ENCODE results near the gene APLP1. TPM values are rescaled to one million over a fixed set of nuclear protein-coding genes. Genes with fewer than 3 reads are reported as not detected.

Gene APLP1
- total and polyA plus RNA-seq, 2 donors (not counting 3 experiments of a cell fraction or from before 2014, with no cell fraction given) = 6.2 to 13.0 TPM

DNA sequence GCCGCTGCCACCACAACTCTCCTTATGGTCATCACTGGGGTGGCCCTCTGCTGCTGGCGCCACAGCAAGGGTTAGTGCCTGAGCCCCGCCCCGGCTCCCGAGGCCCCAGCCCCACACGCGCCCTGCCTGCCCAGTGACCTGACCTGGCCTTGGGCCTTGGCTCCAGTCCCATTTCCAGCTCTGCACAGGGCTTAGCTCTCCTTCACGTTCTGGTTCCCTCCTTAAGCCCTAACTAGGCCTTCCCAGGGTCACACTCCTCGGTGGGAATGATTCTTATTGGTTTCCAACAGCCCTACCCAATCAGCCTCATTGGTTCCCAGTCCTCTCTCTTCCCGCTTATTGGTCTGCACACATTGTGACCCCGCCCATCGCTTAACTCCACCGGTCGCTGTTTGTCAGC, 5.8 kb upstream of the APLP1 start:
- Histone ChIP-seq H3K9me1 (replicated peaks; ENCODE audit: control insufficient read depth, extremely low read depth, insufficient read depth, low read length) (no peaks in the 10 kb centered on the region), H3K9me3 (replicated peaks; ENCODE audit: control insufficient read depth, insufficient read depth, low read length) (no peaks in the 10 kb centered on the region), H3K36me3 (ENCODE audit: control insufficient read depth in 2 of 2, extremely low read depth in 1 of 2, insufficient read depth in 2 of 2, low read length in 2 of 2) (no peaks in the 10 kb centered on the region), H3K4me2 (ENCODE audit: insufficient read depth, low read length) (no peak overlapping the region), H3K9ac (replicated peaks; ENCODE audit: extremely low read depth, insufficient read depth, low read length) (no peak overlapping the region), H3K27me3 (ENCODE audit: control insufficient read depth in 2 of 2, insufficient read depth in 2 of 2, low read length in 2 of 2) (peaks cover 29 to 34% of the 10 kb centered on the region in 2 experiments), H2AFZ (ENCODE audit: low read depth, low read length) (no peak overlapping the region), H3K4me3 (replicated peaks in 1 of 3; ENCODE audit: insufficient read depth in 1 of 3, low read depth in 1 of 3, low read length in 3 of 3) (no peak overlapping the region), H4K20me1 (replicated peaks; ENCODE audit: control insufficient read depth, extremely low read depth, insufficient read depth, low read length) (no peaks in the 10 kb centered on the region), H3K4me1 (ENCODE audit: control insufficient read depth, extremely low read depth, insufficient read depth, low read length) (no peaks in the 10 kb centered on the region), H3K27ac (ENCODE audit: insufficient read depth, low read depth, low read length) (no peak overlapping the region), H3K79me2 (ENCODE audit: control insufficient read depth, insufficient read depth, low read length) (no peaks in the 10 kb centered on the region)
- DNase-seq (ENCODE audit: low read depth, low spot score) (no peak), FAIRE-seq (no peak)
- ChIA-PET CTCF (no interaction called here), POLR2A (no interaction called here)
- intact Hi-C loops (cut with micrococcal nuclease) = no loop called here
- BruUV-seq (replicated peaks) = no TSS peak
- dilution Hi-C loops (cut with MboI; ENCODE audit: extremely low pct_ligation_motif_present, low sequenced_read_pairs) = no loop called here
- TF ChIP-seq, protein P1, sequence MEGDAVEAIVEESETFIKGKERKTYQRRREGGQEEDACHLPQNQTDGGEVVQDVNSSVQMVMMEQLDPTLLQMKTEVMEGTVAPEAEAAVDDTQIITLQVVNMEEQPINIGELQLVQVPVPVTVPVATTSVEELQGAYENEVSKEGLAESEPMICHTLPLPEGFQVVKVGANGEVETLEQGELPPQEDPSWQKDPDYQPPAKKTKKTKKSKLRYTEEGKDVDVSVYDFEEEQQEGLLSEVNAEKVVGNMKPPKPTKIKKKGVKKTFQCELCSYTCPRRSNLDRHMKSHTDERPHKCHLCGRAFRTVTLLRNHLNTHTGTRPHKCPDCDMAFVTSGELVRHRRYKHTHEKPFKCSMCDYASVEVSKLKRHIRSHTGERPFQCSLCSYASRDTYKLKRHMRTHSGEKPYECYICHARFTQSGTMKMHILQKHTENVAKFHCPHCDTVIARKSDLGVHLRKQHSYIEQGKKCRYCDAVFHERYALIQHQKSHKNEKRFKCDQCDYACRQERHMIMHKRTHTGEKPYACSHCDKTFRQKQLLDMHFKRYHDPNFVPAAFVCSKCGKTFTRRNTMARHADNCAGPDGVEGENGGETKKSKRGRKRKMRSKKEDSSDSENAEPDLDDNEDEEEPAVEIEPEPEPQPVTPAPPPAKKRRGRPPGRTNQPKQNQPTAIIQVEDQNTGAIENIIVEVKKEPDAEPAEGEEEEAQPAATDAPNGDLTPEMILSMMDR (IDR thresholded peaks at IDR 0.05; ENCODE audit: extremely low read depth in 1 of 2, insufficient read depth in 1 of 2, low read depth in 1 of 2, low read length in 2 of 2) = no peak
- TF ChIP-seq JUN (IDR thresholded peaks at IDR 0.05; ENCODE audit: borderline replicate concordance, insufficient read depth, insufficient read length, low read depth) = no peak
- no peak for TF ChIP-seq MAX (IDR thresholded peaks at IDR 0.05; ENCODE audit: insufficient read depth, insufficient read length)
- no peak for TF ChIP-seq FOS (IDR thresholded peaks at IDR 0.05; ENCODE audit: borderline replicate concordance, insufficient read depth, low read length)

- Histone ChIP-seq H3K9me3 (replicated peaks; ENCODE audit: control insufficient read depth, insufficient read depth, low read length) (no peaks in the 10 kb centered on the region), H3K36me3 (ENCODE audit: control insufficient read depth in 2 of 2, extremely low read depth in 1 of 2, insufficient read depth in 2 of 2, low read length in 2 of 2) (no peaks in the 10 kb centered on the region), H3K79me2 (ENCODE audit: control insufficient read depth, insufficient read depth, low read length) (no peaks in the 10 kb centered on the region), H3K9ac (replicated peaks; ENCODE audit: extremely low read depth, insufficient read depth, low read length) (no peak overlapping the region), H4K20me1 (replicated peaks; ENCODE audit: control insufficient read depth, extremely low read depth, insufficient read depth, low read length) (no peaks in the 10 kb centered on the region), H3K9me1 (replicated peaks; ENCODE audit: control insufficient read depth, extremely low read depth, insufficient read depth, low read length) (no peaks in the 10 kb centered on the region), H3K27ac (ENCODE audit: insufficient read depth, low read depth, low read length) (no peak overlapping the region), H3K4me2 (ENCODE audit: insufficient read depth, low read length) (no peak overlapping the region), H3K4me1 (ENCODE audit: control insufficient read depth, extremely low read depth, insufficient read depth, low read length) (no peaks in the 10 kb centered on the region), H3K4me3 (replicated peaks in 1 of 3; ENCODE audit: insufficient read depth in 1 of 3, low read depth in 1 of 3, low read length in 3 of 3) (no peak overlapping the region), H3K27me3 (ENCODE audit: control insufficient read depth in 2 of 2, insufficient read depth in 2 of 2, low read length in 2 of 2) (peaks cover 29 to 37% of the 10 kb centered on the region in 2 experiments), H2AFZ (ENCODE audit: low read depth, low read length) (no peak overlapping the region)
- DNase-seq (ENCODE audit: low read depth, low spot score) = no peak
- dilution Hi-C loops (cut with MboI; ENCODE audit: extremely low pct_ligation_motif_present, low sequenced_read_pairs) = no loop called here
- TF ChIP-seq POLR2A (IDR thresholded peaks at IDR 0.05; ENCODE audit: low read depth, low read length) (no peak), MAX (IDR thresholded peaks at IDR 0.05; ENCODE audit: insufficient read depth, insufficient read length) (no peak), FOS (IDR thresholded peaks at IDR 0.05; ENCODE audit: borderline replicate concordance, insufficient read depth, low read length) (no peak), JUN (IDR thresholded peaks at IDR 0.05; ENCODE audit: borderline replicate concordance, insufficient read depth, insufficient read length, low read depth) (no peak), GATA2 (IDR thresholded peaks at IDR 0.05; ENCODE audit: insufficient read depth, insufficient read length, low read depth, low read length) (no peak)
- intact Hi-C loops (cut with micrococcal nuclease) = no loop called here
- FAIRE-seq = no peak
- CTCF ChIA-PET = no interaction called here
- POLR2A ChIA-PET = no interaction called here
- BruUV-seq (replicated peaks) = no TSS peak
These were observed 5.4 kb upstream of the APLP1 start for GRCh38 chr19:35863018-35863417.
